Naive thymus-derived CD4-positive, alpha-beta T cell (primary cell): ENCODE data around the gene C11orf71. TPM values are rescaled to one million over a fixed set of nuclear protein-coding genes. Genes with fewer than 3 reads are reported as not detected.

Source experiments
- ATAC-seq: fragments of 150-1000 bp; cut with Tn5 transposase; 2 replicates; pipeline ENCODE4 v1.10.0; 2021; ENCODE audit warnings: mild to moderate bottlenecking, moderate library complexity
- CTCF ChIA-PET: fragments of 350-600 bp; sonication (Branson Sonifier 250); formaldehyde crosslinking; loops from one replicate; lab custom pipeline; 2021; ENCODE audit warnings: antibody characterized with exemption; lab: Charles Lee
- POLR2A ChIA-PET: fragments of 350-600 bp; sonication (Branson Sonifier 250); formaldehyde crosslinking; loops from one replicate; lab custom pipeline; 2021; ENCODE audit warnings: antibody characterized with exemption, inconsistent platforms; lab: Charles Lee
- DNase-seq, 9 donors: peaks; one replicate each; pipeline versions ENCODE4 v3.0.0 to v3.0.0-alpha.2; 2020 to 2022; ENCODE audit warnings: mixed read lengths in 1 of 9
- H3K27ac ChIP-seq: one replicate; pipeline ENCODE4 v1.7.0; 2013; ENCODE audit warnings: mild to moderate bottlenecking, low read depth, low read length, moderate library complexity
- H3K27me3 ChIP-seq, 2 donors: one replicate each; pipeline ENCODE4 v1.7.0; 2013; ENCODE audit warnings: low read length in 2 of 2, mild to moderate bottlenecking in 2 of 2, moderate library complexity in 2 of 2; ENCODE audit not compliant: control insufficient read depth in 2 of 2, insufficient read depth in 2 of 2
- H3K36me3 ChIP-seq, 3 experiments: 1 replicate in 2 of 3; 2 replicates in 1 of 3; pipeline ENCODE4 v1.7.0; 2013; ENCODE audit warnings: low read length in 3 of 3, mild to moderate bottlenecking in 3 of 3, moderate library complexity in 1 of 3; ENCODE audit not compliant: insufficient read depth in 3 of 3, control insufficient read depth in 2 of 3
- H3K4me1 ChIP-seq, 2 donors: one replicate each; pipeline ENCODE4 v1.7.0; 2013; ENCODE audit warnings: low read length in 2 of 2, mild to moderate bottlenecking in 2 of 2, moderate library complexity in 1 of 2; ENCODE audit not compliant: control insufficient read depth in 2 of 2, insufficient read depth in 2 of 2
- H3K4me3 ChIP-seq: 2 replicates; pipeline ENCODE4 v1.7.0; 2013; ENCODE audit warnings: mild to moderate bottlenecking, low read length
- H3K9me3 ChIP-seq, 3 experiments: 1 replicate in 2 of 3; 2 replicates in 1 of 3; pipeline ENCODE4 v1.7.0; 2013; ENCODE audit warnings: low read length in 3 of 3; ENCODE audit not compliant: control insufficient read depth in 2 of 3
- H3K27ac Mint-ChIP-seq, 9 donors: one replicate each; pipeline ENCODE4 v1.8.0; 2020 to 2022; ENCODE audit warnings: mixed read lengths in 9 of 9, mild to moderate bottlenecking in 8 of 9, moderate library complexity in 5 of 9, inconsistent platforms in 2 of 9
- H3K27me3 Mint-ChIP-seq, 5 donors: one replicate each; pipeline ENCODE4 v1.8.0; 2021 to 2022; ENCODE audit warnings: mixed read lengths in 5 of 5, mild to moderate bottlenecking in 1 of 5
- H3K36me3 Mint-ChIP-seq, 5 donors: one replicate each; pipeline ENCODE4 v1.8.0; 2020 to 2022; ENCODE audit warnings: mixed read lengths in 5 of 5, mild to moderate bottlenecking in 3 of 5, inconsistent platforms in 1 of 5
- H3K4me1 Mint-ChIP-seq, 7 donors: one replicate each; pipeline ENCODE4 v1.8.0; 2020 to 2022; ENCODE audit warnings: mixed read lengths in 7 of 7, mild to moderate bottlenecking in 3 of 7, inconsistent platforms in 1 of 7
- H3K4me3 Mint-ChIP-seq, 10 donors: one replicate each; pipeline ENCODE4 v1.8.0; 2020 to 2022; ENCODE audit warnings: mild to moderate bottlenecking in 10 of 10, mixed read lengths in 10 of 10, moderate library complexity in 6 of 10, inconsistent platforms in 2 of 10
- H3K9me3 Mint-ChIP-seq, 11 donors: one replicate each; pipeline ENCODE4 v1.8.0; 2020 to 2022; ENCODE audit warnings: mixed read lengths in 11 of 11, mild to moderate bottlenecking in 4 of 11, inconsistent platforms in 1 of 11, moderate library complexity in 1 of 11
- intact Hi-C, 2 donors: fragments of 100-400 bp; cut with micrococcal nuclease; formaldehyde crosslinking; loops; one replicate each; pipeline ENCODE4 v1.15.1; 2023
- polyA plus RNA-seq, 2 donors: library from polyadenylated mRNA; unstranded; fragments of 300-500 nt; fragmentation: Illumina TruSeq; gene quantifications; one replicate each; pipeline ENCODE4 v1.2.3, GENCODE V29; 2021
- total RNA-seq, 6 experiments: library from RNA in 5 of 6; stranded (reverse) in 5 of 6; gene quantifications; 1 replicate in 5 of 6; 2 replicates in 1 of 6; pipeline ENCODE4 v1.2.3 and lab custom pipeline; 2021 to 2026

The C11orf71 gene
- total and polyA plus RNA-seq, 7 experiments from 2014 or later, result 6.0 to 19.4 (median 17.1) TPM

DNA sequence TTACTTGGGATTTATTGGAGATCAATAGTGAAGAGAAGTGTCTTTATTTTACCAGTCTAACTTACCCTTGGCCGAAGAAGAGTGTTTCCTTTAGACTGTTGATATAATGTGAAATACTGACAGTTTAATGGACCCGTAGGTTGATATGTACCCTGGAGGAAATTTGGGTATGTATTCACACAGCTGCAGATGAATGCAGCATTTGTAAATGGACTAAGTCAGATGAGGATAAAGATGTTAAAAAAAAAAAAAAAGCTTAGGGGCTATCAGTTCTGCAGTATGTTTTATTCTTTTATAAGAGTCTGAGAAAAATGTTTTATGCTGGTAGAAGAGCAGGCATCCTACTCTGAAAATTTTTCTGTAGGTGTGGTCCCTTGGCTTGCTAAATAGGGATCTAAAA lies 41.6 kb upstream of the C11orf71 start:
- ATAC-seq (no peak), DNase-seq (no peak)
- Mint-ChIP-seq H3K36me3 (peaks cover 12 to 34% (median 32%) of the 10 kb centered on the region in 5 donors), H3K4me1 (peaks cover 28 to 63% (median 41%) of the 10 kb centered on the region in 7 donors), H3K9me3 (no peaks in the 10 kb centered on the region), H3K4me3 (peak overlapping the region in 3 of 10 donors; percentile 15 to 45 (median 44)), H3K27me3 (peaks cover 0 to 4% (median 0%) of the 10 kb centered on the region in 5 donors), H3K27ac (peak overlapping the region in 1 of 9 donors; percentile 5)
- Histone ChIP-seq H3K36me3 (peaks cover 0 to 20% (median 6%) of the 10 kb centered on the region in 3 experiments), H3K9me3 (no peaks in the 10 kb centered on the region), H3K27ac (no peak overlapping the region), H3K4me3 (no peak overlapping the region), H3K4me1 (peaks cover 18 to 20% of the 10 kb centered on the region in 2 donors), H3K27me3 (no peaks in the 10 kb centered on the region)
- intact Hi-C loops, result no loop called here
- ChIA-PET CTCF (no interaction called here), POLR2A (interaction anchor here (0.7 kb wide), 1 partner anchor 15 kb away, joined by 3 read pairs; no protein-coding TSS in a partner anchor)

DNA sequence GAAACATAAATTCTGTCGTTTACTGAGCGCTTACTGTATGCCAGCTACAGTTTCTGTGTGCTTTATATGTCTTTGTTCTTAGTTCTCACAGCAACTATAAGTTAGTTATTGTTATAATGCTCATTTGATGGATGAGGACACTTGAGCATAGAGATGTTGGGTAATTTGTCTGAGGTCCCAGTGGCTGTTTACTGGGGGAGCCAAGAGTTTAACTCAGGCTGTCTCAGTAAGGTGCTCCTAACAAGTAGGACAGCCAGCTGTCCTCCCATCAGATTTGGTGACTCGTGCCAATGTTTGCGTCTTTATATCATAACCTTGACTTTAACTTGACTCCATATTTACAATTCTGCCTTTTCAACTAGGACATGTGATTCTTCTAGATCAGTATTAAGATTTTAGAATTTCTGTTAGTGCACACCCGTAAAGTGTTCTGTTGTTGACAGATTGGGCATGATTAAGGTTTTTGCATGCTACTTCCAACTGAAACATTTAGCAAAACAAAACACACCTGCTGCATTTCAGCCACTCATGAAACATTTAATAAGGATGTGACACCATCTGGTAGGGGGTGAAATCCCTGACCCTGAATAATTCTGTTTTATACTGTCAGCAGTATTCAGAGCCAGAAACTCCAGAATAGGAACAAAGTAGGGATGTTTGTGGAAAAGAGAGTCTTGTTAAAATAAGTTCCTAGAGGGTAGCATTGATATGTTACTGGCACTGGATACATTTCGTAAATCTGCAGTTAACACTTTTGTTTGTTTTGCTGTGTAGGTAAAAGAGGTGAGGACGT lies 40.9 kb upstream of the C11orf71 start:
- Histone ChIP-seq H3K9me3 (no peaks in the 10 kb centered on the region), H3K4me1 (peaks cover 18 to 20% of the 10 kb centered on the region in 2 donors), H3K27me3 (no peaks in the 10 kb centered on the region), H3K27ac (no peak overlapping the region), H3K36me3 (peaks cover 0 to 16% (median 6%) of the 10 kb centered on the region in 3 experiments), H3K4me3 (no peak overlapping the region)
- Mint-ChIP-seq H3K9me3 (no peaks in the 10 kb centered on the region), H3K4me3 (peak overlapping the region in 9 of 10 donors; percentile 16 to 76 (median 47)), H3K27me3 (peaks cover 0 to 4% (median 0%) of the 10 kb centered on the region in 5 donors), H3K27ac (peak overlapping the region in 2 of 9 donors; percentile 5 to 8), H3K36me3 (peaks cover 7 to 27% (median 27%) of the 10 kb centered on the region in 5 donors), H3K4me1 (peaks cover 23 to 59% (median 36%) of the 10 kb centered on the region in 7 donors)
- ChIA-PET POLR2A (interaction anchor here (1.0 to 1.4 kb wide), 2 partner anchors 36 to 40 kb away, joined by 3 to 4 read pairs; partner anchors contain the start of gene RBM7), CTCF (no interaction called here)
- no peak for ATAC-seq
- no peak for DNase-seq
- intact Hi-C loops, result no loop called here

DNA sequence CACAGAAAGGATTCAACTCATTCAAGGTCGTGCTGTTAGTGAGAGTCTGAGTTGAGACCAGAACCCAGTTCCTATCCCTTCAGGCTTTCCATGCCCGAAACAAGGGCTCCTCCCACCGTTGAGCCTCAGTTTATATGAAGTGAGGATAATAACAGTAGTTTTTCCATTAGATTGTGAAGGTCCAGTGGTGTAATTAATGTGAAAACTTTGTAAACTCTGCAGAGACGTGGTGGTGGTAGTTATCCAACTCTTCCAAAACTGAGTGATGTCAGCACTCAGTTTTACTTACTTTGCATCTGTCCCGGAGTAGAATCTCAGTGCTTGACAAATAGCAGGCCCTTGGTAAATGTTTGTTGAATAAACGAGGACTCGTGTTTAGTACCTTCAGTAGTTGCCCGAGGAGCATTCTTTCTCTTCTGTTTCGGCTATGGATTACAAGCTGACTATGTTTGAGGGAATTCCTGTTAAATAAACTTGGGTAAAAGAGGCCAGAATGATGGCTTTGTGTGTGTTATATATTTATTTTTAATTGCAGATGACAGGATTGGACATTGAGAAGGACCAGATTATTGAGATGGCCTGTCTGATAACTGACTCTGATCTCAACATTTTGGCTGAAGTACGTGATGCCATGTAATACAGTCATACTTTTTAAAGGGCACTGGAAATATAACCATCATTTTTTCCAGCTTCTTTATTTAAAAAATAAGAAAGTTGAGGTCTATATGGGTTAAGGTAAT lies 40.0 kb upstream of the C11orf71 start:
- Mint-ChIP-seq H3K4me1 (peaks cover 22 to 59% (median 36%) of the 10 kb centered on the region in 7 donors), H3K27me3 (peaks cover 0 to 4% (median 0%) of the 10 kb centered on the region in 5 donors), H3K9me3 (peaks cover 0 to 3% (median 0%) of the 10 kb centered on the region in 11 donors), H3K27ac (peak overlapping the region; percentile 69 to 95 (median 93)), H3K4me3 (peak overlapping the region; percentile 92 to 98 (median 96)), H3K36me3 (peaks cover 7 to 27% (median 19%) of the 10 kb centered on the region in 5 donors)
- CTCF ChIA-PET, result no interaction called here
- POLR2A ChIA-PET, result interaction anchor here (1.0 to 1.4 kb wide), 2 partner anchors 35 to 40 kb away, joined by 3 to 4 read pairs; partner anchors contain the start of gene RBM7
- peaks cover 0 to 12% (median 6%) of the 10 kb centered on the region in 3 experiments for H3K36me3 ChIP-seq
- no peaks in the 10 kb centered on the region for H3K27me3 ChIP-seq
- ATAC-seq (no peak), DNase-seq (peak in 1 of 9 donors; percentile 4)
- H3K27ac ChIP-seq, result peak overlapping the region; percentile 79
- intact Hi-C loops, result no loop called here
- H3K4me1 ChIP-seq, result peaks cover 18 to 20% of the 10 kb centered on the region in 2 donors
- peak overlapping the region; percentile 96 for H3K4me3 ChIP-seq
- H3K9me3 ChIP-seq, result no peaks in the 10 kb centered on the region

DNA sequence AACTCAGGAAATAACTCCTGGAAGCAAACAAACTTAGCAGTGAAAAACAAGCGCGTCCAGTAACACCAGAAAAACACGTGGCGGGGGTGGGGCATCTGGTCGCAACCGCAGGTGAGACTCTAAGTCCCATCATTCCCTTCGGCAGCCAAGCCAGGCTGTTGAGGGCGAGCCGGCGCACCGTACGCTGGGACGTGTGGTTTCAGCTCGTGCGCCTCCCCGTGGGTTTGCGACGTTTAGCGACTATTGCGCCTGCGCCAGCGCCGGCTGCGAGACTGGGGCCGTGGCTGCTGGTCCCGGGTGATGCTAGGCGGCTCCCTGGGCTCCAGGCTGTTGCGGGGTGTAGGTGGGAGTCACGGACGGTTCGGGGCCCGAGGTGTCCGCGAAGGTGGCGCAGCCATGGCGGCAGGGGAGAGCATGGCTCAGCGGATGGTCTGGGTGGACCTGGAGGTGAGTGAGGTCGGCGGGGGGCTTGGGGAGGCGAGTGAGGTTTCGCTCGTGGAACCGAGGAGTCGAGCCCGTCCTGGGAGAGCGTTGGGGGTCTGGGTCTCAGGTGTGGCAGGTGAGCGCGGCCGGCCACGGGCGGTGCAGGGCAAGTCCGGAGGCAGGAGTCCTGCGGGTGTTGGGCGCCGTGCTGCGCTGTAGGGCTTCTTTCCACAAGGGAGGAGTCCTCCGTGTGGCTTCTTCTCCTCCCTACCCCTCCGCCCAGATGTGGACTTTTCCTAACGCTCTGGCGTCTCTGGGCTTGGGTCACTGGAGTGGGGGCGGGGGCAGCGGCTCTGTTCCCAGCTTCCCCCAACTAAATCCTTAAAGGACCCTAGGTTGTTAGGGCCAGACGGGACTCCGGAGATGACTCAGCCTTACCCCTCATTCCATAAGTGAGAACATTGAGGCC lies 39.2 kb upstream of the C11orf71 start, which contains the start of gene REXO2:
Gene REXO2 (plus strand): TSS at position 239 of the 892 bp plus-strand sequence. CDS start 62 bp downstream, at position 301.
- H3K4me3 Mint-ChIP-seq, result peak within 1 kb of the TSS; percentile 92 to 98 (median 96)
- CTCF ChIA-PET, result interaction anchor here (0.7 to 1.0 kb wide), 2 partner anchors 39 to 221 kb away, joined by 3 read pairs; partner anchors contain the start of genes C11orf71 and RBM7
- intact Hi-C loops, result loop anchor here (1.0 to 10.0 kb wide), 8 partner anchors 39 to 1125 kb away; partner anchors contain the start of genes C11orf71 (in 2 of the 2), RBM7 (in 2 of the 2), TTC12 (in 1 of the 2) and USP28 (in 1 of the 2)
- H3K27me3 Mint-ChIP-seq, result peaks cover 0 to 4% (median 0%) of the 10 kb centered on the region in 5 donors
- Histone ChIP-seq H3K27me3 (no peaks in the 10 kb centered on the region), H3K36me3 (peaks cover 0 to 11% (median 6%) of the 10 kb centered on the region in 3 experiments), H3K4me1 (peaks cover 18 to 20% of the 10 kb centered on the region in 2 donors), H3K4me3 (peak within 1 kb of the TSS; percentile 96), H3K9me3 (no peaks in the 10 kb centered on the region), H3K27ac (peak within 1 kb of the TSS; percentile 79)
- H3K9me3 Mint-ChIP-seq, result peaks cover 0 to 10% (median 0%) of the 10 kb centered on the region in 11 donors
- ATAC-seq (peak; percentile 100), DNase-seq (peak; percentile 89 to 94 (median 92))
- POLR2A ChIA-PET, result interaction anchor here (0.6 to 1.4 kb wide), 8 partner anchors 10 to 566 kb away, joined by 3 to 7 read pairs (median 3); partner anchors contain the start of genes C11orf71 and RBM7
- H3K4me1 Mint-ChIP-seq, result peaks cover 22 to 56% (median 36%) of the 10 kb centered on the region in 7 donors
- peak within 1 kb of the TSS; percentile 84 to 95 (median 93) for H3K27ac Mint-ChIP-seq
- H3K36me3 Mint-ChIP-seq, result peaks cover 7 to 28% (median 11%) of the 10 kb centered on the region in 5 donors

- Histone ChIP-seq H3K36me3 (peaks cover 0 to 4% (median 0%) of the 10 kb centered on the region in 3 experiments), H3K27ac (no peak overlapping the region), H3K4me1 (peaks cover 18 to 20% of the 10 kb centered on the region in 2 donors), H3K27me3 (no peaks in the 10 kb centered on the region), H3K9me3 (no peaks in the 10 kb centered on the region), H3K4me3 (no peak overlapping the region)
- no peak for ATAC-seq
- peak overlapping the region in 4 of 9 donors; percentile 34 to 94 (median 66) for H3K27ac Mint-ChIP-seq
- peaks cover 19 to 45% (median 32%) of the 10 kb centered on the region in 7 donors for H3K4me1 Mint-ChIP-seq
- POLR2A ChIA-PET, result interaction anchor here (0.9 to 1.3 kb wide), 2 partner anchors 11 to 40 kb away, joined by 4 to 6 read pairs; no protein-coding TSS in a partner anchor
- peaks cover 0 to 10% (median 0%) of the 10 kb centered on the region in 11 donors for H3K9me3 Mint-ChIP-seq
- CTCF ChIA-PET, result interaction anchor here (0.6 to 0.7 kb wide), 2 partner anchors 36 to 220 kb away, joined by 3 to 4 read pairs; no protein-coding TSS in a partner anchor
- DNase-seq, result no peak
- H3K4me3 Mint-ChIP-seq, result peak overlapping the region in 6 of 10 donors; percentile 95 to 98 (median 97)
- peaks cover 0 to 20% (median 7%) of the 10 kb centered on the region in 5 donors for H3K36me3 Mint-ChIP-seq
- intact Hi-C loops, result loop anchor here (2.0 to 10.0 kb wide), 3 partner anchors 91 to 1124 kb away; partner anchors contain the start of gene TTC12 (in 1 of the 2)
- H3K27me3 Mint-ChIP-seq, result peaks cover 0 to 4% (median 0%) of the 10 kb centered on the region in 5 donors
Observed at GRCh38 chr11:114438303-114438702, 38.0 kb upstream of the C11orf71 start.
